Activated naive CD8-positive, alpha-beta T cell treated with anti-CD3 and anti-CD28 coated beads, Interleukin-2, amount 10 ng/mL, durations not matched to agents 7 days and 5 days (primary cell): ENCODE results near the gene LLPH. TPM values are rescaled to one million over a fixed set of nuclear protein-coding genes. Genes with fewer than 3 reads are reported as not detected.

Source experiments
- ATAC-seq: fragments of 150-1000 bp; cut with Tn5 transposase; one replicate; pipeline ENCODE4 v1.10.0; 2021; ENCODE audit warnings: low read depth, moderate library complexity
- POLR2A ChIA-PET: fragments of 350-600 bp; sonication (Branson Sonifier 250); formaldehyde crosslinking; loops from one replicate; lab custom pipeline; 2021; ENCODE audit warnings: antibody characterized with exemption; lab: Charles Lee
- DNase-seq: peaks from one replicate; pipeline ENCODE4 v3.0.0; 2021
- H3K27ac Mint-ChIP-seq: one replicate; pipeline ENCODE4 v1.8.0; 2022; ENCODE audit warnings: mild to moderate bottlenecking, mixed read lengths
- H3K27me3 Mint-ChIP-seq: one replicate; pipeline ENCODE4 v1.8.0; 2022; ENCODE audit warnings: mild to moderate bottlenecking, moderate library complexity, mixed read lengths
- H3K36me3 Mint-ChIP-seq: one replicate; pipeline ENCODE4 v1.8.0; 2021; ENCODE audit warnings: mild to moderate bottlenecking, mixed read lengths
- H3K4me1 Mint-ChIP-seq: one replicate; pipeline ENCODE4 v1.8.0; 2021; ENCODE audit warnings: mixed read lengths
- H3K4me3 Mint-ChIP-seq: one replicate; pipeline ENCODE4 v1.8.0; 2022; ENCODE audit warnings: mild to moderate bottlenecking, moderate library complexity, mixed read lengths
- H3K9me3 Mint-ChIP-seq: one replicate; pipeline ENCODE4 v1.8.0; 2021; ENCODE audit warnings: mixed read lengths
- total RNA-seq, 2 experiments: library from RNA; stranded (reverse); gene quantifications; one replicate each; pipeline ENCODE4 v1.2.3, GENCODE V29; 2021

Gene LLPH
- total RNA-seq, 2 experiments from 2014 or later: 35.1 to 36.0 TPM

DNA sequence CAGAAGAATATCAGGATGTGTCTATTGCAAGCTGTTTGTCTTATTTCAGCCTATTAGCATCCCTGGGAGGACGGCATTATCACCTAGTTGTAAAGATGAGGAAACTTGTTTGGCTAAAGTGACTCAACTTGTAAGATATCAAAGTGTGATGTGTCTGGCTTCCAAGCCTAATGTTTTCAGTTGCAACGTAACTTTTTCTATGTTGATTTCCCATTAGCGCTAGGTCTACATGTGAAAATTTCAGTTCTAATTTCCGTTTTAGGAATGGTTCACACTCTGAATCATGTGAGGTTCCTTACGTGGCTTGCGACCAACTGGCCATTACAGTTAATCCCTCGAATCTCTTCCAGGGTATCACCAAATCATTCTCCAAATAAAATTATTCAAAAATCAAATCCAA lies 58.0 kb downstream of the LLPH start:
- Mint-ChIP-seq H3K4me3 (no peak overlapping the region), H3K36me3 (no peaks in the 10 kb centered on the region), H3K27me3 (peaks cover 5% of the 10 kb centered on the region), H3K4me1 (no peaks in the 10 kb centered on the region), H3K27ac (no peak overlapping the region), H3K9me3 (no peaks in the 10 kb centered on the region)
- DNase-seq (no peak), ATAC-seq (no peak)
- POLR2A ChIA-PET: no interaction called here

DNA sequence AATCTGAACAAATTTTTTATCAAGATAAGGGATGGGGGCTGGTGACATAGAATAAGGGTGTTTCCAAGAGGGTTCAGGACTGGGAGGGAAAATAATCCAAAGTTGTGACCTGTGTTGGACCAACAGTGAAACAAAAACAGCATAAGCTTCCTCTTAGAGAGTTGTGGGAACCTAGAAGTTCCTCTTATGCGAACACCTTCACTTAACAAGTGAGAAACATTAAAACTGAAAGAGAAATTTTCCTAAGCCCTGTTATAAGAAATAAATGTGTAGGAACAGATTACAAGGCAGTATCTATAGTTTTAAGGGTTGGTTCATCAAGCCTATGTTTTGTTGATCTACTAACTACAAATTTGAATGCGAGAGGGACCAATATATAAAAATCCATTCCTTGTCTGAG lies 58.4 kb downstream of the LLPH start:
- POLR2A ChIA-PET: no interaction called here
- no peaks in the 10 kb centered on the region for H3K36me3 Mint-ChIP-seq
- no peak for ATAC-seq
- no peak overlapping the region for H3K27ac Mint-ChIP-seq
- no peak for DNase-seq
- H3K27me3 Mint-ChIP-seq: peaks cover 3% of the 10 kb centered on the region
- no peaks in the 10 kb centered on the region for H3K9me3 Mint-ChIP-seq
- no peaks in the 10 kb centered on the region for H3K4me1 Mint-ChIP-seq
- H3K4me3 Mint-ChIP-seq: no peak overlapping the region

DNA sequence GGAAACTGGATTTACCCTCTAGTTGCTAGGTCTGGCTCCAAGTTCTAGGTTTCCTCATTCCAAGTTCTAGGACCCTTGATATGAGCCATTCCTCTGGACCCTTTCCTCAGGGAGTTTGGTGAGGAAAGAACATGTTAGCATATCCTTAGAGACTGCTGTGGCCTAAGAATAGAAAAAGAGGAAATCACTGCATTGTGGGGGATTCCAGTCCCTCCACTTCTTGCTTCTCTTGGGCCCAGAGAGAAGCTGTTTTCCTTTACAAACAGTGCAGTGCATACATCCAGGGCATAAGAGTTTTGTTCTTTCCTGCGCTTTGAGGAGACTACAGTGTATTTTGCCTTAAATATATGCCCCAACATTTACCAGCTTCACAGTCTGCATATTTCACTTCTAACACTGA lies 59.0 kb downstream of the LLPH start:
- H3K27me3 Mint-ChIP-seq: peaks cover 6% of the 10 kb centered on the region
- ATAC-seq (no peak), DNase-seq (no peak)
- no peak overlapping the region for H3K4me3 Mint-ChIP-seq
- peaks cover 2% of the 10 kb centered on the region for H3K4me1 Mint-ChIP-seq
- H3K36me3 Mint-ChIP-seq: no peaks in the 10 kb centered on the region
- H3K27ac Mint-ChIP-seq: no peak overlapping the region
- no peaks in the 10 kb centered on the region for H3K9me3 Mint-ChIP-seq
- POLR2A ChIA-PET: no interaction called here

DNA sequence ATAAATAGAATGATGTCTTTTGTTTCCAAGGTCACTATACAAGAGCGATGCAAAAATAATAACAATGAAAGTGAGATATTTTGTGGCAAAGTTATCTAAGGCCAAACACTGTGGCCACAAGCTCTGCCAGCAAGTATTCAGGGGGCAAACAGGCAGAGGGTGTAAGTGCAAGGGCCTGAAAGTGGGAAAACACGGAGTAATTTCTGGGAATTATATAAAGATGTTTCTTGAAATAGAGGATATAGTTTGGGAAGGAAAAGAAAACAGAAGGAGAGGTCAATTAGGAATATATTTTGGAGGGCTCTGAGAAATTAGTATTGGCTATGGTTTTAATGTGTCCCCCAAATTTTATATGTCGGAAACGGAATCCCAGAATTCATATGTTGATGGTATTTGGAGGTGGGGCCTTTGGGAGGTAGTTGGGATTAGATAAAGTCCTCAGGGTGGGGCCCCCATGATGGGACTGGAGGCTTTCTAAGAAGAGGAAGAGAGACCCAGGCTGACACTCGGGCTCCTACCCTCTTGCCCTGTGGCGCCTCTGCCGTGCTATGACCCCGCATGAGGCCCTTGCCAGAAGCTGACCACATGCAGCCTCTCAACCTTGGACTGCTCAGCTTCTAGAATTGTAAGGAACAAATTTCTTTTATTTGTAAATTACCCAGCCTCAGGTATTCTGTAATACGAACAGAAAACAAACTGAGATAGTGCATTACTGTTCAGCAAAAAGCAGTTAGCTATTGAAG lies 60.0 kb downstream of the LLPH start:
- H3K27me3 Mint-ChIP-seq: peaks cover 9% of the 10 kb centered on the region
- peaks cover 6% of the 10 kb centered on the region for H3K4me1 Mint-ChIP-seq
- H3K27ac Mint-ChIP-seq: no peak overlapping the region
- ATAC-seq (no peak), DNase-seq (no peak)
- no peaks in the 10 kb centered on the region for H3K9me3 Mint-ChIP-seq
- H3K36me3 Mint-ChIP-seq: no peaks in the 10 kb centered on the region
- POLR2A ChIA-PET: no interaction called here
- no peak overlapping the region for H3K4me3 Mint-ChIP-seq

DNA sequence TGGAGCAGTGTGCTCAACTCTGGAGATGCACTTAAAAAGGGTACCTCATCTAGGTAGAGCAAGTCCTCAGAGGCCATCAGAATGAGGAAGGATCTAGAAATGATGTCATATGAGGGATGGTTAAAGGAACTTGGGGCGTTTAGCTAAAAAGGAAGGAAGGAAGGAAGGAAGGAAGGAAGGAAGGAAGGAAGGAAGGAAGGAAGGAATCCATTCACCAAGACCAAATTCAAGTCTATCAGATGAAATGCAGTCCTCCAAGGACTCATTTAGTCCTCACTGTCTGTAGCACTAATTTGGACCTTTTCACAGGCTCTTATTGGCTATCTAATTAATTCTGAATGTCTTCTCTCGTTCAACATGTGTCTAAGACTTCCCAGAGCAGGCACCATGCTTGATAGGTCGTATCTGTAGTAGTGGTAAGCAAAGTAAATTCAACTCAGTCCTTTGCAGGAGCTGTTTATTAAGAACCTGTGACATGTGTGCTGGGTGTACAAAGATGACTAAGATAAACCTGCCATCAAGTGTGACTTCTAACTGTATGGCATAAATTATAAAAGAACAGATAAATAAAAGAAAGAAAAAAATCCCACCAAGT lies 63.5 kb downstream of the LLPH start:
- Mint-ChIP-seq H3K27me3 (peaks cover 12% of the 10 kb centered on the region), H3K9me3 (no peaks in the 10 kb centered on the region), H3K27ac (no peak overlapping the region), H3K36me3 (no peaks in the 10 kb centered on the region), H3K4me3 (no peak overlapping the region), H3K4me1 (peaks cover 6% of the 10 kb centered on the region)
- DNase-seq (no peak), ATAC-seq (no peak)
- POLR2A ChIA-PET: no interaction called here

Other genes starting within 250 kb of the LLPH start
- 10 to 100 TPM; 72.1 to 77.1 TPM for gene TMBIM4, start 39.2 kb upstream of the LLPH start, total RNA-seq
- gene IRAK3, start 58.5 kb upstream of the LLPH start, total RNA-seq: under 1 TPM; 0.43 to 0.53 TPM
- 10 to 100 TPM; 35.8 to 36.0 TPM for gene HELB, start 171.7 kb upstream of the LLPH start, total RNA-seq